Dermis blood vessel endothelial cell (primary cell): ENCODE measurements around the gene HLCS. TPM values are rescaled to one million over a fixed set of nuclear protein-coding genes. Genes with fewer than 3 reads are reported as not detected.

Source experiments
- DNase-seq: peaks from one replicate; pipeline ENCODE4 v3.0.0; 2010
- total RNA-seq: library from RNA; depleted of rRNA; stranded (reverse); fragments of >200 nt; gene quantifications from 2 replicates; pipeline ENCODE4 v1.2.3, GENCODE V29; 2014

Gene HLCS
- total RNA-seq, 1 donor from 2014 or later: 14.3 TPM

DNA sequence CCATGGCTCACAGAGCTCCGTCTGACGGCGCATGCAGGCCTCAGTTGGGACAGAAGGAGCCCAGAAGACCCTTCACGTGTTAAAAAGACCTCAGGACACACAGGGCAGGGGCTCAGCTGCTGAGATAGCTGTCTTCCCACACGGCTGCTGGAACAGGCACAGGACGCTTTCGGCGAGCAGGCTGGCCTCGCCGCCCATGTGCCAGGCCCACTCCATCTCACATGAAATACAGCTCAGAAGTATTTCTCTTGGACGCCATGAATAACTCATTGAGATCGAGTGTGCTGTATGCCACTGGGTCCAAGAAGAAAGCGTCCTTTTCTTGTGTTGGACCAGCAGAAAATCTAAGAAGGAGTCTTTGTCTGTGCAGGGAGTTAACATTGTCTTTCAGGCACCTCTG lies 198.0 kb downstream of the HLCS start:
- no peak for DNase-seq

DNA sequence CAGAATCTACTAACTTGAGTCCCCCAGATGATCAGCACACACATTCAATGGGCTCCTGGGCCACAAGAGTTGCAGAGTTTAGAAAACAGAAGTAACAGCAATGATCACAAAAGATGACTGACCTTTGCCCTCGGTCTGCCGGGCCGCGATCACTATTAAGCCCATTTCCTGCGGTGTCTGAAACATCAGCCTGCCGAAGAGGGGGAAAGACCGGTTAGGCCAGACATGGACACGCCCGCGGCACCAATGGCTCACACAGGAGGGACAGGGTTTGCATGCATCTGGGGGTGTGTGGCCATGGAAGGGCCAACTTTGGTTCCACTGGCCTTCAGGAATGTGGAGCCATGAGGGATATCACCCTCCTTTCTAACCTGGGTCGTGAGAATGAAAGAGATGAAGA lies 199.4 kb downstream of the HLCS start:
- DNase-seq: no peak

GRCh38 chr21:36766511-36766910 lies 200.0 kb downstream of the HLCS start:
- no peak for DNase-seq

DNA sequence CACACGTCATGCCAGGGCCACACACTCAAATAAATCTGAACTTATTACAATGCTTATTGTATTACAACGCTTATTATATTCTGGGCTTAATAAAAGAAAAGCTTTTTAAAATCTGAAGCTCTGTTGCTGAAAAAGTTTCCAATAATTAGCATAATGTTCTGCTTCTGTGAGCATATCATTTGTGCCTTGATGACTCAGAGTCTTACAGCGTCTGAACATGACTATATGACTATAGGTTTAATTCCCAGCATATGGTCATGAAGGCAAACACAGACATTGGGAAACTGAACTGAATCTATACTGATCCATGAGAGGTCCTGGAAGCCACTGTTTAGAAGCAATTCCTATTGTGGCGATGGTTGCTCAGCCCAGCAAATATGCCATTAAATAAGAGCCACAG lies 201.2 kb downstream of the HLCS start:
- no peak for DNase-seq

GRCh38 chr21:36763305-36763704 lies 203.2 kb downstream of the HLCS start:
- DNase-seq: no peak

DNA sequence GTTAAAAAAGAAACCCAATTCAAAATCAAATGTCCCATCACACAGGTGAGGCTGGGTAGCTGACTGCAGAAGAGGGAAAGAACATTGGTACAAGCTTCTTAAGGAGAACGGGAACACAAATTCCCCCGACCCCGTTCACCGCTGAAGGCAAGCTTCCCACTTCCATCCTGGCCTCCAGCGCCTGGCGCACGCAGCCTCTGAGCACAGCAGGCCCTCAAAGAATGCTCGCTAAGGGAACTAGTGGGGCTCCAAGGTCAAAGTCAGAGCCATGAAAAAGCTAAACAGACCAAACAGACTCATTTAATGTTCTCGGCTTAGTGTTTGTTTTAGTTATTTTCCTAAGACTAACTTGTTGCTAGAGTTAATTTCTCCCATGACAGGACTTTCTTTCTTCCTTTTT lies 203.8 kb downstream of the HLCS start:
- DNase-seq: no peak

- no peak for DNase-seq
Observed at GRCh38 chr21:36761685-36762084, 204.8 kb downstream of the HLCS start.

GRCh38 chr21:36759348-36760083 lies 207.0 kb downstream of the HLCS start:
- DNase-seq: no peak

DNA sequence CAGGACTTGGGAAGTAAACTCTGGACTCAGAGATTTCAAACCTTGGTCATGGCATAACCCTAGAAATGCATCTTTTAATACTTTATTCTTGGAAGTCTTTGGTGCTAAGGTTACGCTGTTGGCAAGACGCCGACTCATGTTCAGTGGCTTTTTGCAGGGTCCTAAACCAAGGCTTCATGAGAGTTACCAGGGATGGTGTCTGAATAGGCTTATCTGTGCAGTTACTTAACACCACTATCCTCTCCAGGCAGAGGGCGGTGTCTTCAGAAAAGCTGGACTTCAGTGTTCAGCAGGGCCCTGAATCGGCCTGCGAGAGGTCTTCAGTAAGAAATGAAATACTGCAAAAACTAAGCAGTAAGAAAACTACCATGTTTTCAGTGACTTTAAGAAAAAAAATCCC lies 209.3 kb downstream of the HLCS start:
- no peak for DNase-seq

DNA sequence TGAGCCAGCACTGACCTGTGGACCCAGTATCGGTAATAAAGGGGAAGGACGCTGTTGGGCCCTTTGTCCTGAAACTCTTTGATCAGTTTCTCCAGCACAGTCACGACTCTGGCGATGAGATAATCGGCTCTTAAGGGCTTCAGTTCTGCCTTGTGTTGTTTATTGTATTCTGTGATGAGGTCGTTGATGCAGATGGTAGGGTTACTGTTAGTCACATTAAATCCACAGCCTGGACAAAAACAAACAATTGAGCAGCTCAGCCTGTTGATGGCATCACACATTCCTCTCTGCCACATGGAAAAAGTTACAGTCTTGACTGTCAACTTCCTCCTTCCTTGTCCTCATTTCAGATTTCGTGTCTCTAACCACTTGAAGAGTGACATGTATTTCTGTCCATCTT lies 209.9 kb downstream of the HLCS start:
- peak; percentile 29 for DNase-seq

- no peak for DNase-seq
Observed at GRCh38 chr21:36754241-36754898, 212.1 kb downstream of the HLCS start.

GRCh38 chr21:36753556-36753955 lies 212.9 kb downstream of the HLCS start:
- peak; percentile 23 for DNase-seq

DNA sequence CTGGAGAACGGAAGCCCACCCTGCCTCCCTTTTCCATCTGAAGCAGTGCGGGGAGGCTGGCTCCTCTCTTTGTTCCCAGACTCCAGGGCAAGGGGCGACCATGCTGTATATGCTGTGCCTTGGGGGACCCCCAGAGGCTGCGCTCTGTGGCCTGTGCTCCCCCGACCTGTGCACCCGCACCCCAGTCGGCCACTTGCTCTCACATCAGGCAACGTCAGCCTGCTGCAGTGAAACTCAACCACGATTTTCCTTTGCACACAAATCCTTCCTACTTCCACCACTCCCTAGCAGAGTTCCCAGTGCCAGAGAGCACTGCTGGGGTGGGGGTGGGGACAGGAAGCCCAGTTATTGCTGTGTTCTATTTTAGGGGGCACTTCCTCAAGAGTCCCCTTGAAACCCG lies 215.1 kb downstream of the HLCS start:
- DNase-seq: no peak

GRCh38 chr21:36750576-36750959 lies 215.9 kb downstream of the HLCS start:
- no peak for DNase-seq

GRCh38 chr21:36749935-36750575 lies 216.4 kb downstream of the HLCS start:
- DNase-seq: no peak

DNA sequence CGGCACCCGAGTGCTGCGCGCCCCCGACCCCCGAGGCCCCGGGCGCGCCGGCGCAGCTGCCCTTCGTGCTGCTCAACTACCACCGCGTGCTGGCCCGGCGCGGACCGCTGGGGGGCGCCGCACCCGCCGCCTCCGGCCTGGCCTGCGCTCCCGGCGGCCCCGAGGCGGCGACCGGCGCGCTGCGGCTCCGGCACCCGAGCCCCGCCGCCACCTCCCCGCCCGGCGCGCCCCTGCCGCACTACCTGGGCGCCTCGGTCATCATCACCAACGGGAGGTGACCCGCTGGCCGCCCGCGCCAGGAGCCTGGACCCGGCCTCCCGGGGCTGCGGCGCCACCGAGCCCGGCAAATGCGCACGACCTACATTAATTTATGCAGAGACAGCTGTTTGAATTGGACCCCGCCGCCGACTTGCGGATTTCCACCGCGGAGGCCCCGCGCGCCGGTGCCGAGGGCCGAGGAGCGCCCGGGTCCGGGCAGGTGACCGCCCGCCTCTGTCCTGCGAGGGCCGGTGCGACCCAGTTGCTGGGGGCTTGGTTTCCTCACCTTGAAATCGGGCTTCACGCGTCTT lies 218.6 kb downstream of the HLCS start:
- peak; percentile 72 for DNase-seq

DNA sequence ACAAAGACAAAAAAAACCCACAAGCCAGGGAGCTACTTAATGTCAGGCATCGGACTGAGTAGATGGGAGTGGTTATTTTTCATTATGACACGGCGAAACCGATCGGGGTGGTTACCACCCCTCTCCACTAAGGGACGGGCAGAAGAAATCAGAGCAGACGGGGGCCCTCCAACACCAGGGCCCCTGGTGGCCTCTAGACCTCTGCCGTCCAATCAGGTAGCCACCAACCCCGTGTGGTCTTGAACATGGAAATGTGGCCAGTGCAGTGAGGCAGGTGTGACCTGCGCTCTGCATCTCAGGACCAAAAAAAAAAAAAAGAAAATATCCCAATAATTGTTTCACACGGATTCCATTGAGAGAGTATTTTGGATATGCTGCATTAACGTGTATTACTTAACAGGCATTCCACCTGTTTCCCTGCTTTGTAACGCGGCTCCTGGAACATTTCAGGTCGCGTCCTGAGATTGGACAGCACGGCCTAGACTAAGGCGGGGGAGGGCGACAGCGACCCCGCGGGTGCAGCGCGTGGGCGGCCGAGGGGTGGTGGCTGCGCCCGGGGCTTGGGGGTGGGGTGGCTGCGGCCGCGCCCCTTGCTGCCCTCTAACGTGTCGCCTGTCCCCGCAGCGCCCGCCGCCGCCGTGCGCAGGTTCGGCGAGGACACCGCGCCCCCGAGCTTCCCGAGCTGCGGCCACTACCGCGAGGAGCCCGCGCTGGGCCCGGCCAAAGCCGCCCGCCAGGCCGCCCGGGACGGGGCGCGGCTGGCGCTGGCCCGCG lies 219.2 kb downstream of the HLCS start:
- DNase-seq: peak; percentile 19

GRCh38 chr21:36745459-36745858 lies 221.0 kb downstream of the HLCS start:
- DNase-seq: no peak

GRCh38 chr21:36744560-36745231 lies 221.8 kb downstream of the HLCS start:
- DNase-seq: peak; percentile 31

- DNase-seq: no peak
Observed at GRCh38 chr21:36744190-36744559, 222.3 kb downstream of the HLCS start.

- no peak for DNase-seq
Observed at GRCh38 chr21:36743446-36743845, 223.0 kb downstream of the HLCS start.

DNA sequence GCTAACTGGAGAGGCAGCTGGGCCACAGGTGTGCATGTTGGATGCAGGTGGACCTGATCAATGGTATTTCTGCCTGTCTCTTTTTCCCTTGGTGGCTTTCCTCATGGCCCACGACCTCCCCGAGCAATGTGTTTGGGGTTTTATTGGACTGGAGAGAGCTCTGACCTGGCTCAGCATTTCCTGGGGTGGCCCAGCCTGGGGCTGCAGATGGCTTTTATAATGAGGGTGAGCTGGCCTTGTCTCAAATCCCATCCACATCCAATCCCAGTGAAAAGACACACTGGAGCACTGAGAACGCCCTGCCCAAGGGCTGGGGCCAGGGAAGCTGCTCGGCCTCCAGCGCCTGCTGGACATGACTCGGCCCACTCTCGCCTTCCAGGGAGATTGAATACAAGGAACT lies 223.5 kb downstream of the HLCS start:
- no peak for DNase-seq
